H1 (cell line): ENCODE data around the gene GPRIN1.

Source experiments
- CEBPB ChIP-seq: IDR thresholded peaks from 2 replicates; pipeline ENCODE4 v1.6.1; 2012; ENCODE audit warnings: low read depth, low read length
- EGR1 ChIP-seq: IDR thresholded peaks from 2 replicates; pipeline ENCODE4 v1.6.1; 2011; ENCODE audit warnings: low read depth, low read length, borderline replicate concordance
- MAFK ChIP-seq: IDR thresholded peaks from 2 replicates; pipeline ENCODE4 v1.6.1; 2012; ENCODE audit warnings: low read depth, mild to moderate bottlenecking, improper control_type of control experiment, low read length
- NRF1 ChIP-seq: IDR thresholded peaks from 2 replicates; pipeline ENCODE4 v1.6.1; 2011; ENCODE audit warnings: mild to moderate bottlenecking, low read depth, low read length, improper control_type of control experiment
- PHF8 ChIP-seq: fragments of 200-600 bp; sonication (generic); conservative IDR thresholded peaks from 2 replicates; pipeline ENCODE4 v1.7.1; 2012; ENCODE audit warnings: low read depth, mild to moderate bottlenecking, inconsistent platforms, low read length, moderate library complexity
- POLR2A ChIP-seq, 2 experiments: IDR thresholded peaks; 1 replicate in 1 of 2; 2 replicates in 1 of 2; pipeline ENCODE4 v1.6.1; 2011; ENCODE audit warnings: low read depth in 2 of 2, low read length in 2 of 2, mild to moderate bottlenecking in 2 of 2; ENCODE audit errors: control extremely low read depth in 1 of 2
- POLR2AphosphoS5 ChIP-seq: IDR thresholded peaks from 2 replicates; pipeline ENCODE4 v1.6.1; 2011; ENCODE audit warnings: low read depth, low read length
- RAD21 ChIP-seq, 2 experiments: IDR thresholded peaks in 1 of 2; conservative IDR thresholded peaks in 1 of 2; 2 replicates each; pipeline ENCODE4 v1.6.1; 2011; ENCODE audit warnings: low read depth in 2 of 2, low read length in 2 of 2, improper control_type of control experiment in 1 of 2, inconsistent platforms in 1 of 2, mild to moderate bottlenecking in 1 of 2, moderate library complexity in 1 of 2
- TBP ChIP-seq: IDR thresholded peaks from 2 replicates; pipeline ENCODE4 v1.6.1; 2011; ENCODE audit warnings: low read depth, low read length, improper control_type of control experiment
- TF ChIP-seq, protein P1 (sequence below), 3 experiments: IDR thresholded peaks; 1 replicate in 2 of 3; 2 replicates in 1 of 3; pipeline versions ENCODE4 v1.5.1 to v1.6.1; 2011; ENCODE audit warnings: low read length in 3 of 3, mild to moderate bottlenecking in 3 of 3, inconsistent platforms in 2 of 3, low read depth in 1 of 3, moderate library complexity in 1 of 3; ENCODE audit not compliant: insufficient read depth in 1 of 3; ENCODE audit errors: control extremely low read depth in 1 of 3

DNA sequence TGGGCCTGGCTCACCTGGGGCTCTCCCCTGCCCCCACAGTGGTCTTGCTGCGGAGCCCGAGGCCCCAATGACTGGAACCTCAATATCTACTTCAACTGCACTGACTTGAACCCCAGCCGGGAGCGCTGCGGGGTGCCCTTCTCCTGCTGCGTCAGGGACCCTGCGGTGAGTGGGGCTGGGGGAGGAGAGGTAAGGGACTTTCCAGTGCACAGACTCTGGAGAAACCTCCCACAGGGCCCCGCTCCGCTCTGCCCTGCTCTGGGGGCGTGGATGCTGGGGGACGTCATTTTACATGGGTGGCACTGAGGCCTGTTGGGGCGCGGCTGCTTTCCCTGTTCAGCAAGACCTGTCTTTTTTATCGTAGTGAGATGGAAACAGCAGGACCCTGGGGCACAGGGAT lies 44.9 kb upstream of the GPRIN1 start:
- TF ChIP-seq POLR2AphosphoS5 = no peak
- no peak for TF ChIP-seq EGR1
- TF ChIP-seq, protein P1, sequence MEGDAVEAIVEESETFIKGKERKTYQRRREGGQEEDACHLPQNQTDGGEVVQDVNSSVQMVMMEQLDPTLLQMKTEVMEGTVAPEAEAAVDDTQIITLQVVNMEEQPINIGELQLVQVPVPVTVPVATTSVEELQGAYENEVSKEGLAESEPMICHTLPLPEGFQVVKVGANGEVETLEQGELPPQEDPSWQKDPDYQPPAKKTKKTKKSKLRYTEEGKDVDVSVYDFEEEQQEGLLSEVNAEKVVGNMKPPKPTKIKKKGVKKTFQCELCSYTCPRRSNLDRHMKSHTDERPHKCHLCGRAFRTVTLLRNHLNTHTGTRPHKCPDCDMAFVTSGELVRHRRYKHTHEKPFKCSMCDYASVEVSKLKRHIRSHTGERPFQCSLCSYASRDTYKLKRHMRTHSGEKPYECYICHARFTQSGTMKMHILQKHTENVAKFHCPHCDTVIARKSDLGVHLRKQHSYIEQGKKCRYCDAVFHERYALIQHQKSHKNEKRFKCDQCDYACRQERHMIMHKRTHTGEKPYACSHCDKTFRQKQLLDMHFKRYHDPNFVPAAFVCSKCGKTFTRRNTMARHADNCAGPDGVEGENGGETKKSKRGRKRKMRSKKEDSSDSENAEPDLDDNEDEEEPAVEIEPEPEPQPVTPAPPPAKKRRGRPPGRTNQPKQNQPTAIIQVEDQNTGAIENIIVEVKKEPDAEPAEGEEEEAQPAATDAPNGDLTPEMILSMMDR (IDR thresholded peaks at IDR 0.05; ENCODE audit: control extremely low read depth in 1 of 3, insufficient read depth in 1 of 3, low read depth in 1 of 3, low read length in 3 of 3) = no peak
- no peak for TF ChIP-seq CEBPB
- TF ChIP-seq TBP = no peak
- no peak for TF ChIP-seq MAFK
- no peak for TF ChIP-seq POLR2A (IDR thresholded peaks at IDR 0.05; ENCODE audit: control extremely low read depth in 1 of 2, low read depth in 2 of 2, low read length in 2 of 2)
- TF ChIP-seq NRF1 = no peak
- TF ChIP-seq PHF8 = no peak
- no peak for TF ChIP-seq RAD21 (IDR thresholded peaks at IDR 0.05 in 1 of 2, conservative IDR thresholded peaks at IDR 0.05 in 1 of 2; ENCODE audit: low read depth in 2 of 2, low read length in 2 of 2)
